Muscle layer of duodenum (tissue), 2 donors: ENCODE measurements around the gene MEF2B.

Source experiments
- H3K27ac ChIP-seq: one replicate; pipeline ENCODE4 v1.7.0; 2013; ENCODE audit warnings: mild to moderate bottlenecking, low read length
- H3K27me3 ChIP-seq: one replicate; pipeline ENCODE4 v1.7.0; 2013; ENCODE audit warnings: low read depth, mild to moderate bottlenecking, control low read depth, low read length
- H3K36me3 ChIP-seq, 2 donors: one replicate each; pipeline ENCODE4 v1.7.0; 2013; ENCODE audit warnings: low read length in 2 of 2, control low read depth in 1 of 2, mild to moderate bottlenecking in 1 of 2; ENCODE audit not compliant: insufficient read depth in 2 of 2, control insufficient read depth in 1 of 2
- H3K4me1 ChIP-seq, 2 donors: one replicate each; pipeline ENCODE4 v1.7.0; 2013; ENCODE audit warnings: low read length in 2 of 2, mild to moderate bottlenecking in 2 of 2, control low read depth in 1 of 2, moderate library complexity in 1 of 2; ENCODE audit not compliant: insufficient read depth in 2 of 2, control insufficient read depth in 1 of 2
- H3K4me3 ChIP-seq, 2 donors: one replicate each; pipeline ENCODE4 v1.7.0; 2013; ENCODE audit warnings: low read length in 2 of 2, low read depth in 1 of 2, mild to moderate bottlenecking in 1 of 2
- H3K9me3 ChIP-seq, 2 donors: one replicate each; pipeline ENCODE4 v1.7.0; 2013; ENCODE audit warnings: low read length in 2 of 2, control low read depth in 1 of 2, mild to moderate bottlenecking in 1 of 2; ENCODE audit not compliant: control insufficient read depth in 1 of 2
- donor health status: healthy.

Gene MEF2B

GRCh38 chr19:19170873-19171672 is 1.0 kb upstream of the MEF2B start:
- Histone ChIP-seq H3K4me3 (no peak overlapping the region), H3K36me3 (no peaks in the 10 kb centered on the region), H3K27ac (no peak overlapping the region), H3K27me3 (no peaks in the 10 kb centered on the region), H3K9me3 (no peaks in the 10 kb centered on the region), H3K4me1 (peaks cover 0 to 15% of the 10 kb centered on the region in 2 donors)

- no peaks in the 10 kb centered on the region for H3K9me3 ChIP-seq
- peak overlapping the region in 1 of 2 donors; percentile 50 for H3K4me3 ChIP-seq
- no peaks in the 10 kb centered on the region for H3K36me3 ChIP-seq
These were observed 619 bp downstream of the MEF2B start for GRCh38 chr19:19169236-19170052.

GRCh38 chr19:19167612-19168011 is 2.5 kb downstream of the MEF2B start:
- Histone ChIP-seq H3K36me3 (no peaks in the 10 kb centered on the region), H3K27ac (no peak overlapping the region), H3K9me3 (no peaks in the 10 kb centered on the region), H3K4me1 (peaks cover 0 to 11% of the 10 kb centered on the region in 2 donors), H3K4me3 (no peak overlapping the region), H3K27me3 (no peaks in the 10 kb centered on the region)

More at GRCh38 chr19:19169236-19170052, 619 bp downstream of the MEF2B start:
- Histone ChIP-seq H3K27ac (no peak overlapping the region), H3K4me1 (peaks cover 0 to 11% of the 10 kb centered on the region in 2 donors), H3K27me3 (no peaks in the 10 kb centered on the region)

- no peaks in the 10 kb centered on the region for H3K36me3 ChIP-seq
- no peak overlapping the region for H3K4me3 ChIP-seq
- H3K4me1 ChIP-seq = peaks cover 0 to 7% of the 10 kb centered on the region in 2 donors
- H3K27ac ChIP-seq = no peak overlapping the region
- H3K9me3 ChIP-seq = no peaks in the 10 kb centered on the region
- H3K27me3 ChIP-seq = no peaks in the 10 kb centered on the region
These were observed 4.7 kb downstream of the MEF2B start for GRCh38 chr19:19165396-19165795.

- no peaks in the 10 kb centered on the region for H3K9me3 ChIP-seq
- H3K27ac ChIP-seq = no peak overlapping the region
- no peaks in the 10 kb centered on the region for H3K36me3 ChIP-seq
- no peaks in the 10 kb centered on the region for H3K4me1 ChIP-seq
- H3K4me3 ChIP-seq = no peak overlapping the region
- H3K27me3 ChIP-seq = no peaks in the 10 kb centered on the region
These were observed 7.6 kb downstream of the MEF2B start for GRCh38 chr19:19162495-19162894.

GRCh38 chr19:19160461-19161035 is 9.5 kb downstream of the MEF2B start:
- Histone ChIP-seq H3K36me3 (peaks cover 0 to 12% of the 10 kb centered on the region in 2 donors), H3K9me3 (no peaks in the 10 kb centered on the region), H3K27me3 (no peaks in the 10 kb centered on the region), H3K4me1 (no peaks in the 10 kb centered on the region), H3K27ac (no peak overlapping the region), H3K4me3 (no peak overlapping the region)

- Histone ChIP-seq H3K4me3 (no peak overlapping the region), H3K9me3 (no peaks in the 10 kb centered on the region), H3K36me3 (peaks cover 0 to 12% of the 10 kb centered on the region in 2 donors), H3K27me3 (no peaks in the 10 kb centered on the region), H3K4me1 (no peaks in the 10 kb centered on the region), H3K27ac (no peak overlapping the region)
These were observed 10.5 kb downstream of the MEF2B start for GRCh38 chr19:19159534-19159933.

- H3K4me3 ChIP-seq = no peak overlapping the region
- H3K4me1 ChIP-seq = no peaks in the 10 kb centered on the region
- H3K9me3 ChIP-seq = no peaks in the 10 kb centered on the region
- H3K27me3 ChIP-seq = no peaks in the 10 kb centered on the region
- peaks cover 0 to 12% of the 10 kb centered on the region in 2 donors for H3K36me3 ChIP-seq
- no peak overlapping the region for H3K27ac ChIP-seq
These were observed 12.3 kb downstream of the MEF2B start for GRCh38 chr19:19157808-19158207.

- Histone ChIP-seq H3K27ac (no peak overlapping the region), H3K9me3 (no peaks in the 10 kb centered on the region), H3K36me3 (peaks cover 0 to 12% of the 10 kb centered on the region in 2 donors), H3K27me3 (no peaks in the 10 kb centered on the region), H3K4me1 (no peaks in the 10 kb centered on the region), H3K4me3 (no peak overlapping the region)
These were observed 14.4 kb downstream of the MEF2B start for GRCh38 chr19:19155495-19156219.

- Histone ChIP-seq H3K27me3 (no peaks in the 10 kb centered on the region), H3K27ac (no peak overlapping the region), H3K4me1 (no peaks in the 10 kb centered on the region), H3K4me3 (no peak overlapping the region), H3K36me3 (peaks cover 0 to 12% of the 10 kb centered on the region in 2 donors), H3K9me3 (no peaks in the 10 kb centered on the region)
These were observed 15.1 kb downstream of the MEF2B start for GRCh38 chr19:19154768-19155494.
